Right lobe of liver (tissue), 6 donors: ENCODE results near the gene ACVR1. TPM values are rescaled to one million over a fixed set of nuclear protein-coding genes. Genes with fewer than 3 reads are reported as not detected.
A peak's percentile ranks its signal among the peaks of the same experiment; 100 is the strongest.

ENCODE experiments used
- ATAC-seq, 4 donors: fragments of 200-7000 bp; cut with Tn5 transposase; one replicate each; pipeline ENCODE4 v1.9.1; 2020; ENCODE audit warnings: mild to moderate bottlenecking in 4 of 4, moderate library complexity in 4 of 4
- DNase-seq, 3 donors: peaks; one replicate each; pipeline ENCODE4 v3.0.0-alpha.2; 2020
- H3K27ac ChIP-seq, 3 donors: fragments of 200-600 bp; one replicate each; pipeline ENCODE4 v1.8.0; 2022
- H3K27me3 ChIP-seq, 2 donors: fragments of 200-600 bp; one replicate each; pipeline ENCODE4 v1.8.0; 2022
- H3K36me3 ChIP-seq, 4 donors: fragments of 200-600 bp; sonication (generic) in 1 of 4; one replicate each; pipeline versions ENCODE4 v1.5.1 to v1.8.0; 2017 to 2022; ENCODE audit warnings: control low read depth in 1 of 4
- H3K4me1 ChIP-seq, 4 donors: fragments of 200-600 bp; sonication (generic) in 1 of 4; one replicate each; pipeline versions ENCODE4 v1.5.1 to v1.8.0; 2017 to 2022; ENCODE audit warnings: control low read depth in 1 of 4
- H3K4me3 ChIP-seq, 3 donors: fragments of 200-600 bp; one replicate each; pipeline ENCODE4 v1.8.0; 2022
- H3K9me3 ChIP-seq, 4 donors: fragments of 200-600 bp; sonication (generic) in 1 of 4; one replicate each; pipeline versions ENCODE4 v1.5.1 to v1.8.0; 2017 to 2022; ENCODE audit warnings: control low read depth in 1 of 4
- POLR2A ChIP-seq: fragments of 450-650 bp; IDR thresholded peaks from one replicate; pipeline ENCODE4 v1.6.1; 2017; ENCODE audit warnings: antibody characterized with exemption, mild to moderate bottlenecking
- WGBS: methylation state at CpG from one replicate; pipeline ENCODE4 v1.1.6; 2018; ENCODE audit warnings: low coverage, low lambda C conversion rate; ENCODE audit not compliant: insufficient coverage; ENCODE audit errors: missing lambda C conversion rate; 5-methylcytosine and 5-hydroxymethylcytosine counted together
- intact Hi-C, 2 donors: fragments of 100-400 bp; cut with DNase I; formaldehyde crosslinking; loops; one replicate each; pipeline versions ENCODE4 v1.11.2 to v1.14.1; 2022
- total RNA-seq, 6 experiments: library from RNA; depleted of rRNA in 2 of 6; stranded (reverse); fragments of >200 nt in 2 of 6; fragmentation: NEBNext Ultra II Directional in 3 of 6; extraction: Animal tissue kit (Norgen Biotek cat#: 25700) in 3 of 6; gene quantifications; one replicate each; pipeline versions ENCODE4 v1.1.0 to v1.2.4, GENCODE V29; 2016 to 2023
- TF ChIP-seq, protein P1 (sequence below), 4 donors: fragments of 200-600 bp in 3 of 4; fragments of 450-650 bp in 1 of 4; IDR thresholded peaks; one replicate each; pipeline versions ENCODE4 v1.5.1 to v1.8.0; 2016 to 2022; ENCODE audit warnings: antibody characterized with exemption in 4 of 4, mild to moderate bottlenecking in 2 of 4
- donor health status: DM: no; HTN: yes; CAD: no.
- donor health status: DM: no; HTN: no; CAD: no.
- donor health status: DM: no; HTN: no; CAD: no.
- donor health status: DM: no; HTN: yes; CAD: no.
- donor health status: DM: no; HTN: yes; CAD: no.

The ACVR1 gene
- total RNA-seq, 6 experiments from 2014 or later, result 10.9 to 25.1 (median 14.6) TPM

DNA sequence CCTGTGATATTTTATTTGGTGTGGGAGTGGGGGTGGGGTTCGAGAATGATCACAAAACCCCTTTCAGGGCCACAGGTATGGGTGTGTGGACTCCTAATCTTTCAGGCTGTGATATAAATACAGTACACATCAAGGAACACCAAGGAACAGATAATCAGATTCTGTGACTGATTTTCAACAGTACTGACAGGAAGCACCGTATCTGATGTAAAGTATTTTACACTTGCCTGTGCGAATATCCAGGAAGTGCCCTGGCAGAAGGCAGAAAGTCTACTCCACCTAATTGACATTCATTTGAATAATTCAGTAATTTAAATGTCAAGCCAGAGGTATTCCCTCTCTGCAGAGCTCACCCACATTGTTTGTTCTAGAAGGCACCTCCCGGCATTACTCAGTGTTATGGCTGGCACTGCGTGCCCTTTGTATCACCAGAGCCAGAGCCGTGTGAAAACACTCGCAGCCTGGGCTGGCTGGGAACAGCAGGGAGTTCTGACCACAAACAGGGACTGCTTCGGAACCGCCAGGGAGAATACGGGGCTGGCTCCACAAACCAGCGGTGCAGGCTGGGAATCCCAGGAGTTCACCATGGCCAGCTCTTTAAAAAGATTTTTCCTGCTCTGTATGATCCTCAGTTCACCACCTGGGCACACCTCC is 91.8 kb downstream of the ACVR1 start:
- H3K27me3 ChIP-seq, result no peaks in the 10 kb centered on the region
- intact Hi-C loops, result loop anchor here in 1 of 2 donors (10.0 kb wide), 1 partner anchor 221 kb away; no protein-coding TSS in a partner anchor
- WGBS, result 28% methylated on average over 11 of the region's 11 CpGs
- H3K27ac ChIP-seq, result peak overlapping the region; percentile 78 to 87 (median 82)
- TF ChIP-seq, protein P1, sequence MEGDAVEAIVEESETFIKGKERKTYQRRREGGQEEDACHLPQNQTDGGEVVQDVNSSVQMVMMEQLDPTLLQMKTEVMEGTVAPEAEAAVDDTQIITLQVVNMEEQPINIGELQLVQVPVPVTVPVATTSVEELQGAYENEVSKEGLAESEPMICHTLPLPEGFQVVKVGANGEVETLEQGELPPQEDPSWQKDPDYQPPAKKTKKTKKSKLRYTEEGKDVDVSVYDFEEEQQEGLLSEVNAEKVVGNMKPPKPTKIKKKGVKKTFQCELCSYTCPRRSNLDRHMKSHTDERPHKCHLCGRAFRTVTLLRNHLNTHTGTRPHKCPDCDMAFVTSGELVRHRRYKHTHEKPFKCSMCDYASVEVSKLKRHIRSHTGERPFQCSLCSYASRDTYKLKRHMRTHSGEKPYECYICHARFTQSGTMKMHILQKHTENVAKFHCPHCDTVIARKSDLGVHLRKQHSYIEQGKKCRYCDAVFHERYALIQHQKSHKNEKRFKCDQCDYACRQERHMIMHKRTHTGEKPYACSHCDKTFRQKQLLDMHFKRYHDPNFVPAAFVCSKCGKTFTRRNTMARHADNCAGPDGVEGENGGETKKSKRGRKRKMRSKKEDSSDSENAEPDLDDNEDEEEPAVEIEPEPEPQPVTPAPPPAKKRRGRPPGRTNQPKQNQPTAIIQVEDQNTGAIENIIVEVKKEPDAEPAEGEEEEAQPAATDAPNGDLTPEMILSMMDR (IDR thresholded peaks at IDR 0.05), result no peak
- H3K9me3 ChIP-seq, result no peaks in the 10 kb centered on the region
- peak overlapping the region in 2 of 3 donors; percentile 17 to 24 for H3K4me3 ChIP-seq
- ATAC-seq (peak; percentile 84 to 91 (median 88)), DNase-seq (peak; percentile 84 to 87 (median 84))
- H3K4me1 ChIP-seq, result peaks cover 0 to 60% (median 27%) of the 10 kb centered on the region in 4 donors
- peaks cover 0 to 13% (median under 1%) of the 10 kb centered on the region in 4 donors for H3K36me3 ChIP-seq

DNA sequence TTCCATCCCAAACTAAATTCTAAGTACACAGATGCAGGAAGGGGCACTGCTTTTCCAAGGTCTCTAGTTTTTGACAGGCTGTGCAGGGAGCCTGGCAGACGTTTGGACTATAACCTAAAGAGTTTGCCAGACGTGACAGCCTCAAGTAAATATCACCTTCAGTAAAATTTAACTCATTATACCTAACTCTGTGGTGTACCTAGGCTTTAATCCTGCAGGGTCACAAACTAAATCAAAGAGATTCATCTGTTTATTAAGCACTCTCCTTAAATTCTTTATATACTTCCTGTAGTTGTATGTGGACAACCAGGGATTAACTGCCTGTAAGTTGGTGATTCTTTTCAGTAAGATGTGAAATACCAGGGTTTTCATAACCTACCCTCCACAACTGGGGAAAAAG is 92.9 kb downstream of the ACVR1 start:
- intact Hi-C loops, result loop anchor here in 1 of 2 donors (10.0 kb wide), 1 partner anchor 222 kb away; no protein-coding TSS in a partner anchor
- DNase-seq (peak in 1 of 3 donors; percentile 58), ATAC-seq (peak; percentile 60 to 77 (median 73))
- Histone ChIP-seq H3K9me3 (no peaks in the 10 kb centered on the region), H3K27ac (peak overlapping the region; percentile 78 to 87 (median 82)), H3K4me1 (peaks cover 0 to 51% (median 23%) of the 10 kb centered on the region in 4 donors), H3K36me3 (peaks cover 0 to 23% (median 3%) of the 10 kb centered on the region in 4 donors), H3K27me3 (no peaks in the 10 kb centered on the region), H3K4me3 (no peak overlapping the region)
- WGBS, result 0% methylated on average over 2 of the region's 2 CpGs
- no peak for TF ChIP-seq POLR2A
- TF ChIP-seq, protein P1 (IDR thresholded peaks at IDR 0.05), result no peak

DNA sequence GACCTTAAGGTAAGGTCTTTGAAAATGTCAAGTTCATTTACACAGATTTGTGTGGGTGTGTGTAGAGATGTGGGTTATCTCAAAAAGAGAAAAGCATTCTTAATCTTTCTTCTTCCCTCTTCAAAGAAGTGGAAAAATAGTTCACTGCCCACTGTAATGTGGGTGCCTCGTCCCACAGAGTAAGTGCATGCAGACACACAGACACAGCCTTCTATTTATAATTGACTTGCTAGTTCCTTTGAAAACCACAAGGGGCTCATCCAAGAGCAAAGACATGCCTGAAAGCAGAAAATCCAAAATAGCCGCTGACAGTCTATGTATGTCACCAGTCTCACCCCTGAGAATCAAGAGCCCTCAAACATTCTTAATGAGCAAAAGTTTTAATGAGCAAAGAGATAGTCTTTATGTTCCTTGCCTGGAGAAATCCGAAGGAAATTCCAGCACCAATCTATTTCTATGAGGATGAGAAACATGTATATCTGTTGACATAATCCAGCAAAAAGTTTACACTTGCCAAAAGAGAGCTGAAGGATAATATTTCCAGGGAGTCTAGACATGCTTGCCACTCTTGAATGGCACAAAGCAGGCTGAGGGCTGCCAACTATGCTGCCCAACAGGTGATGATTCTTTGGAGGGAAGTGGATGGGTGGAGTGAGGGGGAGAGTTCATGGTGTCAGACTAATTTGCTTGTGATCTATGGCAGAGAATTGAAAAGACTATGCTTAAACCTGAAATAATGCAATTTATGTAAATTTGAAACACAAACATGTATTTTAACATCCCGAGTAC is 93.9 kb downstream of the ACVR1 start:
- no peak for TF ChIP-seq POLR2A
- TF ChIP-seq, protein P1 (IDR thresholded peaks at IDR 0.05), result peak in 2 of 4 donors; percentile 17 to 30
- Histone ChIP-seq H3K36me3 (peaks cover 0 to 33% (median 7%) of the 10 kb centered on the region in 4 donors), H3K4me3 (no peak overlapping the region), H3K27me3 (no peaks in the 10 kb centered on the region), H3K4me1 (peaks cover 0 to 51% (median 23%) of the 10 kb centered on the region in 4 donors), H3K9me3 (no peaks in the 10 kb centered on the region), H3K27ac (peak overlapping the region in 1 of 3 donors; percentile 87)
- no peak for DNase-seq
- ATAC-seq, result no peak
- intact Hi-C loops, result loop anchor here in 1 of 2 donors (10.0 kb wide), 1 partner anchor 223 kb away; no protein-coding TSS in a partner anchor
- WGBS, result 33% methylated on average over 4 of the region's 4 CpGs

DNA sequence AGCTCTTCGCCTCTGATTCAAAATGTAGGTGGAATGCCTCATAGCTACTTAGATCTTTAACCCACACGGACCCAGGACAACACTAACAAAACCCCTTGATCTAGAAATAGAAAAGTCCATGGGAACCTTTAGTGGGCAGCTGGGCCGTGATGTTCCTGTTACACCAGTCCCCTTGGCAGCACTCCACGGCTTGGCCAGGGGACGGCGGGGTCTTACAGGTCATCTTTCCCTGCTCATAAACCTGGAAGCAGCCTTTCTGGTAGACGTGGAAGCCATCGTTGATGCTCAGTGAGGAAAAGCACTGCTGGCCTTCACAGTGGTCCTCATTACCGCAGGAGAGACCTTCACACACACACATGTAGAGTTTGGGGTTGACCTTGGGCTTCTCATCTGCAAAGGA is 95.9 kb downstream of the ACVR1 start:
- DNase-seq, result no peak
- no peak for ATAC-seq
- no peak for TF ChIP-seq POLR2A
- TF ChIP-seq, protein P1 (IDR thresholded peaks at IDR 0.05), result no peak

More for the DNA sequence above, 95.9 kb downstream of the ACVR1 start:
- no peaks in the 10 kb centered on the region for H3K27me3 ChIP-seq
- H3K36me3 ChIP-seq, result peaks cover 0 to 53% (median 15%) of the 10 kb centered on the region in 4 donors
- H3K4me1 ChIP-seq, result peaks cover 0 to 37% (median 18%) of the 10 kb centered on the region in 4 donors
- no peaks in the 10 kb centered on the region for H3K9me3 ChIP-seq
- H3K27ac ChIP-seq, result no peak overlapping the region
- no peak overlapping the region for H3K4me3 ChIP-seq
- WGBS, result 75% methylated on average over 6 of the region's 9 CpGs
- intact Hi-C loops, result loop anchor here in 1 of 2 donors (10.0 kb wide), 1 partner anchor 225 kb away; no protein-coding TSS in a partner anchor
